DMS114 treated with DMSO at 0.1 percent for 48 hours (cell line): ENCODE data around the gene SSTR3.

ENCODE experiments used
- DNase-seq: peaks from one replicate; lab custom pipeline; 2025; ENCODE audit not compliant: unreplicated experiment; lab: John Stamatoyannopoulos, UW

Gene SSTR3

GRCh38 chr22:37229012-37229804, 16.9 kb upstream of the SSTR3 start:
- DNase-seq, result no peak

- no peak for DNase-seq
Measured at GRCh38 chr22:37228106-37229011, 16.1 kb upstream of the SSTR3 start.

GRCh38 chr22:37226514-37226913, 14.2 kb upstream of the SSTR3 start:
- no peak for DNase-seq

- DNase-seq, result no peak
Measured at GRCh38 chr22:37226087-37226486, 13.8 kb upstream of the SSTR3 start.

- DNase-seq, result no peak
Measured at GRCh38 chr22:37225481-37225880, 13.2 kb upstream of the SSTR3 start.

GRCh38 chr22:37224757-37225420, 12.6 kb upstream of the SSTR3 start:
- no peak for DNase-seq

GRCh38 chr22:37223965-37224551, 11.8 kb upstream of the SSTR3 start:
- no peak for DNase-seq

GRCh38 chr22:37222440-37222971, 10.2 kb upstream of the SSTR3 start:
- DNase-seq, result no peak

GRCh38 chr22:37221424-37222333, 9.4 kb upstream of the SSTR3 start:
- DNase-seq, result no peak

GRCh38 chr22:37220543-37220981, 8.3 kb upstream of the SSTR3 start:
- no peak for DNase-seq

- DNase-seq, result no peak
Measured at GRCh38 chr22:37219533-37219932, 7.3 kb upstream of the SSTR3 start.

GRCh38 chr22:37218771-37219411, 6.6 kb upstream of the SSTR3 start:
- DNase-seq, result no peak

GRCh38 chr22:37218399-37218770, 6.1 kb upstream of the SSTR3 start:
- DNase-seq, result no peak

- DNase-seq, result no peak
Measured at GRCh38 chr22:37215890-37216289, 3.6 kb upstream of the SSTR3 start.

- DNase-seq, result no peak
Measured at GRCh38 chr22:37214731-37215030, 2.4 kb upstream of the SSTR3 start.

- no peak for DNase-seq
Measured at GRCh38 chr22:37213941-37214730, 1.9 kb upstream of the SSTR3 start.

GRCh38 chr22:37213218-37213855, 1.1 kb upstream of the SSTR3 start:
- DNase-seq, result no peak

GRCh38 chr22:37211866-37212173, 457 bp downstream of the SSTR3 start:
- no peak for DNase-seq
